Panc1 (cell line): ENCODE data around the gene OAF. TPM values are rescaled to one million over a fixed set of nuclear protein-coding genes. Genes with fewer than 3 reads are reported as not detected.

Source experiments
- ATAC-seq: fragments of 200-7000 bp; cut with Tn5 transposase; 2 replicates; pipeline ENCODE4 v1.9.1; 2020; ENCODE audit warnings: mild to moderate bottlenecking, moderate library complexity
- BruUV-seq: library from RNA; stranded (reverse); fragments of 400-500 nt; replicated peaks from 2 replicates; lab custom pipeline; 2021; lab: Mats Ljungman, UMichigan
- CTCF ChIA-PET: fragments of 300-600 bp; sonication (Branson Sonifier 250); formaldehyde crosslinking; loops from one replicate; lab custom pipeline; 2022; ENCODE audit warnings: antibody characterized with exemption; lab: Charles Lee
- POLR2A ChIA-PET: fragments of 300-600 bp; sonication (Branson Sonifier 250); formaldehyde crosslinking; loops from one replicate; lab custom pipeline; 2022; ENCODE audit warnings: antibody characterized with exemption; lab: Charles Lee
- DNase-seq: peaks from one replicate; pipeline ENCODE4 v3.0.0-alpha.2; 2010; ENCODE audit warnings: low read depth, low spot score
- H3K27ac ChIP-seq: 2 replicates; pipeline ENCODE4 v1.5.1; 2011; ENCODE audit warnings: mild to moderate bottlenecking, low read length, inconsistent platforms
- H3K27me3 ChIP-seq: fragments of 200-500 bp; sonication (Bioruptor generic); 2 replicates; pipeline ENCODE4 v1.6.0; 2014; ENCODE audit warnings: low read length, inconsistent platforms; ENCODE audit not compliant: control insufficient read depth, insufficient read depth
- H3K36me3 ChIP-seq: fragments of 200-500 bp; sonication (Bioruptor generic); 2 replicates; pipeline ENCODE4 v1.5.1; 2014; ENCODE audit warnings: inconsistent platforms, mild to moderate bottlenecking, low read length, moderate library complexity; ENCODE audit not compliant: control insufficient read depth, insufficient read depth
- H3K4me1 ChIP-seq: 2 replicates; pipeline ENCODE4 v1.5.1; 2011; ENCODE audit warnings: inconsistent platforms, mild to moderate bottlenecking, low read length, moderate library complexity; ENCODE audit not compliant: control insufficient read depth, insufficient read depth
- H3K4me3 ChIP-seq, 2 experiments: 2 replicates each; pipeline ENCODE4 v1.5.1; 2011 to 2012; ENCODE audit warnings: low read depth in 2 of 2, low read length in 2 of 2, mild to moderate bottlenecking in 2 of 2, inconsistent platforms in 1 of 2, moderate library complexity in 1 of 2
- H3K9me3 ChIP-seq: fragments of 200-500 bp; sonication (Bioruptor generic); 2 replicates; pipeline ENCODE4 v1.5.1; 2014; ENCODE audit warnings: low read depth, mild to moderate bottlenecking, inconsistent platforms, low read length, moderate library complexity; ENCODE audit not compliant: control insufficient read depth, insufficient read depth
- POLR2AphosphoS5 ChIP-seq: IDR thresholded peaks from 2 replicates; pipeline ENCODE4 v1.6.1; 2012; ENCODE audit warnings: mild to moderate bottlenecking, low read depth, low read length, moderate library complexity
- SIN3A ChIP-seq: IDR thresholded peaks from 2 replicates; pipeline ENCODE4 v1.6.1; 2012; ENCODE audit warnings: low read depth, mild to moderate bottlenecking, low read length, moderate library complexity, borderline replicate concordance; ENCODE audit not compliant: insufficient read depth
- TCF7L2 ChIP-seq: IDR thresholded peaks from 2 replicates; pipeline ENCODE4 v1.6.1; 2011; ENCODE audit warnings: mild to moderate bottlenecking, low read depth, low read length, inconsistent platforms
- in situ Hi-C: cut with HindIII; loops from 2 replicates; pipeline ENCODE4 v1.10.0; 2016; ENCODE audit warnings: low sequenced_read_pairs, low pct_unique_long_range_greater_than_20kb
- intact Hi-C: fragments of 100-400 bp; cut with micrococcal nuclease; formaldehyde crosslinking; loops from one replicate; pipeline ENCODE4 v1.10.0; 2022; ENCODE audit not compliant: unreplicated experiment
- total RNA-seq: library from RNA; stranded (reverse); gene quantifications from one replicate; pipeline ENCODE4 v1.2.1, GENCODE V29; 2021; ENCODE audit not compliant: unreplicated experiment
- TF ChIP-seq, protein P1 (sequence below): fragments of 450-650 bp; IDR thresholded peaks from 2 replicates; pipeline ENCODE4 v1.5.1; 2017; ENCODE audit warnings: mild to moderate bottlenecking
- TF ChIP-seq, protein P2 (sequence below), 2 experiments: IDR thresholded peaks; 2 replicates each; pipeline ENCODE4 v1.6.1; 2011 to 2012; ENCODE audit warnings: low read depth in 2 of 2, control low read depth in 1 of 2, low read length in 1 of 2, mild to moderate bottlenecking in 1 of 2, moderate library complexity in 1 of 2; ENCODE audit not compliant: insufficient read depth in 1 of 2

The OAF gene
- total RNA-seq, 1 experiment from 2014 or later: 13.7 TPM

DNA sequence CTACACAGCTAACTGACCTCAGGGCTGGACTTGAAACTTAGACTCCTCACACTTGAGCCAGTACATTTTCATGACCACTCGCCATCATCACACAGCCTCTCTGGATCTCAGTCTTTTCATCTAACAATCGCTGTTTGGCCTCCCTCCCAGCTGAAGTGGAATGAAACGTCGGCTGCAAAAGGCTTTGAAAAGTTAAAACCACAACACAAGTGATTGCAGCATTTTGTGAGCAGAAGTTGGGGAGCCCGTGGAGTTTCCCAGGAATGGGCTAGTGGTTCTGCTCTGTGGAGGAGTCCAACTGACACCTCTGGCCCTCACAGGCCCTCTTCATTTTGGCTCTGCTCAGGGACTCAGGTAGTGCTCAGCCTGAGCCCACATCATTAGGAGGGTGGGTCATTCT is 37.0 kb upstream of the OAF start:
- Histone ChIP-seq H3K27ac (no peak overlapping the region), H3K4me3 (no peak overlapping the region), H3K9me3 (no peaks in the 10 kb centered on the region), H3K36me3 (no peaks in the 10 kb centered on the region), H3K4me1 (0 out of 2 replicates have a peak, but pooled peaks cover 4% of the 10 kb centered on the region), H3K27me3 (peaks cover 33% of the 10 kb centered on the region)
- TF ChIP-seq TCF7L2 (no peak), SIN3A (no peak), POLR2AphosphoS5 (no peak)
- TF ChIP-seq, protein P1, sequence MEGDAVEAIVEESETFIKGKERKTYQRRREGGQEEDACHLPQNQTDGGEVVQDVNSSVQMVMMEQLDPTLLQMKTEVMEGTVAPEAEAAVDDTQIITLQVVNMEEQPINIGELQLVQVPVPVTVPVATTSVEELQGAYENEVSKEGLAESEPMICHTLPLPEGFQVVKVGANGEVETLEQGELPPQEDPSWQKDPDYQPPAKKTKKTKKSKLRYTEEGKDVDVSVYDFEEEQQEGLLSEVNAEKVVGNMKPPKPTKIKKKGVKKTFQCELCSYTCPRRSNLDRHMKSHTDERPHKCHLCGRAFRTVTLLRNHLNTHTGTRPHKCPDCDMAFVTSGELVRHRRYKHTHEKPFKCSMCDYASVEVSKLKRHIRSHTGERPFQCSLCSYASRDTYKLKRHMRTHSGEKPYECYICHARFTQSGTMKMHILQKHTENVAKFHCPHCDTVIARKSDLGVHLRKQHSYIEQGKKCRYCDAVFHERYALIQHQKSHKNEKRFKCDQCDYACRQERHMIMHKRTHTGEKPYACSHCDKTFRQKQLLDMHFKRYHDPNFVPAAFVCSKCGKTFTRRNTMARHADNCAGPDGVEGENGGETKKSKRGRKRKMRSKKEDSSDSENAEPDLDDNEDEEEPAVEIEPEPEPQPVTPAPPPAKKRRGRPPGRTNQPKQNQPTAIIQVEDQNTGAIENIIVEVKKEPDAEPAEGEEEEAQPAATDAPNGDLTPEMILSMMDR: no peak
- TF ChIP-seq, protein P2, sequence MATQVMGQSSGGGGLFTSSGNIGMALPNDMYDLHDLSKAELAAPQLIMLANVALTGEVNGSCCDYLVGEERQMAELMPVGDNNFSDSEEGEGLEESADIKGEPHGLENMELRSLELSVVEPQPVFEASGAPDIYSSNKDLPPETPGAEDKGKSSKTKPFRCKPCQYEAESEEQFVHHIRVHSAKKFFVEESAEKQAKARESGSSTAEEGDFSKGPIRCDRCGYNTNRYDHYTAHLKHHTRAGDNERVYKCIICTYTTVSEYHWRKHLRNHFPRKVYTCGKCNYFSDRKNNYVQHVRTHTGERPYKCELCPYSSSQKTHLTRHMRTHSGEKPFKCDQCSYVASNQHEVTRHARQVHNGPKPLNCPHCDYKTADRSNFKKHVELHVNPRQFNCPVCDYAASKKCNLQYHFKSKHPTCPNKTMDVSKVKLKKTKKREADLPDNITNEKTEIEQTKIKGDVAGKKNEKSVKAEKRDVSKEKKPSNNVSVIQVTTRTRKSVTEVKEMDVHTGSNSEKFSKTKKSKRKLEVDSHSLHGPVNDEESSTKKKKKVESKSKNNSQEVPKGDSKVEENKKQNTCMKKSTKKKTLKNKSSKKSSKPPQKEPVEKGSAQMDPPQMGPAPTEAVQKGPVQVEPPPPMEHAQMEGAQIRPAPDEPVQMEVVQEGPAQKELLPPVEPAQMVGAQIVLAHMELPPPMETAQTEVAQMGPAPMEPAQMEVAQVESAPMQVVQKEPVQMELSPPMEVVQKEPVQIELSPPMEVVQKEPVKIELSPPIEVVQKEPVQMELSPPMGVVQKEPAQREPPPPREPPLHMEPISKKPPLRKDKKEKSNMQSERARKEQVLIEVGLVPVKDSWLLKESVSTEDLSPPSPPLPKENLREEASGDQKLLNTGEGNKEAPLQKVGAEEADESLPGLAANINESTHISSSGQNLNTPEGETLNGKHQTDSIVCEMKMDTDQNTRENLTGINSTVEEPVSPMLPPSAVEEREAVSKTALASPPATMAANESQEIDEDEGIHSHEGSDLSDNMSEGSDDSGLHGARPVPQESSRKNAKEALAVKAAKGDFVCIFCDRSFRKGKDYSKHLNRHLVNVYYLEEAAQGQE (IDR thresholded peaks at IDR 0.05; ENCODE audit: insufficient read depth in 1 of 2, low read depth in 2 of 2, low read length in 1 of 2): no peak
- no peak for DNase-seq
- intact Hi-C loops: loop anchor here (2.0 kb wide), 1 partner anchor 127 kb away; no protein-coding TSS in a partner anchor
- ChIA-PET CTCF (no interaction called here), POLR2A (no interaction called here)
- in situ Hi-C loops: no loop called here
- ATAC-seq: no peak
- no TSS peak for BruUV-seq

DNA sequence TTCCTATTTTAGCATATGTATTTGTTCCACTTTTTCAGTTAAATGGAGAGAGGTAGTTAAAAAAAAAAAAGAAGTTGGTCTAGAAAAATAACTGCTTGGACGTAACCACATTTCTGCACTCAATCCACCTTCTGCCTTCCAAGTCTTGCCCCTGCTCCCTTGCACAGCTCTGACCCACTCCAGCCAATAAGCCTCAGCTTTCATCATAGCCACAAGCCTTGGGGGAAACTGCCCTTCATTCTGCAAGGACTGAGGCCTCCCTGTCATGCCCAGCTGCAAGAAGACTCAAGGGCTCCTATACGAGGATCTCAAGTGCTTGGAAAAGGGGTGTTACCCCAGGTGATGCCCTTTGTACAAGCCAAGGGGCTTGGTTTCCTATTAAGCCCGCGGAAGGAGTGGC is 36.0 kb upstream of the OAF start:
- intact Hi-C loops (loop anchor here (2.0 kb wide), 1 partner anchor 126 kb away; no protein-coding TSS in a partner anchor), in situ Hi-C loops (no loop called here)
- no peak for DNase-seq
- Histone ChIP-seq H3K4me3 (no peak overlapping the region), H3K9me3 (no peaks in the 10 kb centered on the region), H3K36me3 (no peaks in the 10 kb centered on the region), H3K4me1 (no peaks in the 10 kb centered on the region), H3K27me3 (peaks cover 33% of the 10 kb centered on the region), H3K27ac (no peak overlapping the region)
- ChIA-PET POLR2A (no interaction called here), CTCF (no interaction called here)
- TF ChIP-seq, protein P1: no peak
- no peak for TF ChIP-seq SIN3A
- TF ChIP-seq TCF7L2: no peak
- no peak for TF ChIP-seq POLR2AphosphoS5
- TF ChIP-seq, protein P2 (IDR thresholded peaks at IDR 0.05; ENCODE audit: insufficient read depth in 1 of 2, low read depth in 2 of 2, low read length in 1 of 2): no peak
- no peak for ATAC-seq
- BruUV-seq: no TSS peak
